IMR-90 (cell line): ENCODE results near the gene UNC13B. TPM values are rescaled to one million over a fixed set of nuclear protein-coding genes. Genes with fewer than 3 reads are reported as not detected.

Experiments
- ATAC-seq: fragments of 200-7000 bp; cut with Tn5 transposase; 2 replicates; pipeline ENCODE4 v1.9.1; 2020; ENCODE audit warnings: low read depth, mild to moderate bottlenecking, moderate library complexity
- BruUV-seq: library from RNA; stranded (reverse); fragments of 400-500 nt; replicated peaks from 2 replicates; lab custom pipeline; 2021; lab: Mats Ljungman, UMichigan
- CTCF ChIA-PET: fragments of 300-600 bp; formaldehyde crosslinking; extraction: SDS; loops from one replicate; lab custom pipeline; 2021; ENCODE audit warnings: antibody characterized with exemption; lab: Yijun Ruan, JAX
- POLR2A ChIA-PET: fragments of 300-600 bp; sonication (Branson Sonifier 250); formaldehyde crosslinking; loops from one replicate; lab custom pipeline; 2022; ENCODE audit warnings: antibody characterized with exemption; ENCODE audit not compliant: unreplicated experiment; lab: Charles Lee
- DNase-seq: peaks from one replicate; pipeline ENCODE4 v3.0.0; 2013
- H2AFZ ChIP-seq: replicated peaks from 2 replicates; pipeline ENCODE3; 2013; ENCODE audit warnings: low read length, mild to moderate bottlenecking; ENCODE audit not compliant: poor library complexity
- H2AK5ac ChIP-seq: 2 replicates; pipeline ENCODE4 v1.6.1; 2013; ENCODE audit warnings: low read depth, low read length, inconsistent platforms
- H2AK9ac ChIP-seq: replicated peaks from 2 replicates; pipeline ENCODE3; 2013; ENCODE audit warnings: mild to moderate bottlenecking, low read depth, low read length, moderate library complexity; ENCODE audit not compliant: poor library complexity
- H2BK120ac ChIP-seq: 2 replicates; pipeline ENCODE4 v1.6.1; 2013; ENCODE audit warnings: low read depth, low read length, inconsistent platforms
- H2BK15ac ChIP-seq: 3 replicates; pipeline ENCODE4 v1.6.1; 2013; ENCODE audit warnings: low read depth, low read length, inconsistent platforms
- H2BK20ac ChIP-seq: 2 replicates; pipeline ENCODE4 v1.6.1; 2013; ENCODE audit warnings: low read depth, mild to moderate bottlenecking, inconsistent platforms, low read length, moderate library complexity
- H2BK5ac ChIP-seq: 2 replicates; pipeline ENCODE4 v1.6.1; 2013; ENCODE audit warnings: mild to moderate bottlenecking, low read depth, low read length, inconsistent platforms; ENCODE audit not compliant: poor library complexity, severe bottlenecking
- H3K14ac ChIP-seq: replicated peaks from 2 replicates; pipeline ENCODE4 v1.6.1; 2013; ENCODE audit warnings: low read depth, low read length, inconsistent platforms
- H3K18ac ChIP-seq: 2 replicates; pipeline ENCODE4 v1.6.1; 2013; ENCODE audit warnings: low read depth, low read length, control low read depth
- H3K23ac ChIP-seq: 2 replicates; pipeline ENCODE4 v1.6.1; 2013; ENCODE audit warnings: low read depth, low read length, inconsistent platforms
- H3K27ac ChIP-seq: 2 replicates; pipeline ENCODE4 v1.5.1; 2013; ENCODE audit warnings: mild to moderate bottlenecking, control low read depth, low read length; ENCODE audit not compliant: insufficient read depth
- H3K27me3 ChIP-seq: 2 replicates; pipeline ENCODE4 v1.6.1; 2013; ENCODE audit warnings: low read length; ENCODE audit not compliant: control insufficient read depth, insufficient read depth
- H3K36me3 ChIP-seq: 2 replicates; pipeline ENCODE4 v1.6.1; 2013; ENCODE audit warnings: low read length, mixed read lengths; ENCODE audit not compliant: control insufficient read depth, insufficient read depth
- H3K4ac ChIP-seq: 2 replicates; pipeline ENCODE4 v1.6.1; 2013; ENCODE audit warnings: low read depth, low read length, inconsistent platforms
- H3K4me1 ChIP-seq: 2 replicates; pipeline ENCODE4 v1.6.1; 2013; ENCODE audit warnings: low read length, mixed read lengths; ENCODE audit not compliant: control insufficient read depth, insufficient read depth
- H3K4me2 ChIP-seq: 2 replicates; pipeline ENCODE4 v1.6.1; 2013; ENCODE audit warnings: low read depth, mild to moderate bottlenecking, control low read depth, low read length, moderate library complexity
- H3K4me3 ChIP-seq: 2 replicates; pipeline ENCODE4 v1.5.1; 2013; ENCODE audit warnings: low read depth, mild to moderate bottlenecking, control low read depth, low read length, moderate library complexity; ENCODE audit not compliant: insufficient read depth
- H3K56ac ChIP-seq: 2 replicates; pipeline ENCODE4 v1.6.1; 2013; ENCODE audit warnings: low read length, inconsistent platforms; ENCODE audit not compliant: insufficient read depth; ENCODE audit errors: extremely low read depth
- H3K79me1 ChIP-seq, 2 experiments: 2 replicates each; pipeline ENCODE4 v1.6.1; 2013; ENCODE audit warnings: low read length in 2 of 2, inconsistent platforms in 1 of 2, low read depth in 1 of 2
- H3K9ac ChIP-seq: 2 replicates; pipeline ENCODE4 v1.6.1; 2013; ENCODE audit warnings: low read depth, low read length, control low read depth
- H3K9me1 ChIP-seq: 2 replicates; pipeline ENCODE4 v1.6.1; 2013; ENCODE audit warnings: low read length, inconsistent platforms; ENCODE audit not compliant: insufficient read depth
- H3K9me3 ChIP-seq: 2 replicates; pipeline ENCODE4 v1.6.1; 2013; ENCODE audit warnings: low read length; ENCODE audit not compliant: control insufficient read depth, insufficient read depth
- H4K20me1 ChIP-seq: 2 replicates; pipeline ENCODE4 v1.6.1; 2013; ENCODE audit warnings: low read length, inconsistent platforms; ENCODE audit not compliant: insufficient read depth
- H4K5ac ChIP-seq: 2 replicates; pipeline ENCODE4 v1.6.1; 2013; ENCODE audit warnings: mild to moderate bottlenecking, low read depth, low read length, control low read depth
- H4K8ac ChIP-seq, 2 experiments: 2 replicates each; pipeline ENCODE4 v1.6.1; 2013; ENCODE audit warnings: low read depth in 2 of 2, low read length in 2 of 2, control low read depth in 1 of 2, inconsistent platforms in 1 of 2
- H4K91ac ChIP-seq: 2 replicates; pipeline ENCODE4 v1.6.1; 2013; ENCODE audit warnings: low read depth, low read length, inconsistent platforms; ENCODE audit not compliant: insufficient read depth
- CHD1 ChIP-seq: IDR thresholded peaks from 2 replicates; pipeline ENCODE4 v1.6.1; 2012; ENCODE audit warnings: low read depth, low read length, improper control_type of control experiment
- RFX5 ChIP-seq: IDR thresholded peaks from 2 replicates; pipeline ENCODE4 v1.8.0; 2012; ENCODE audit warnings: low read depth, mild to moderate bottlenecking, low read length, moderate library complexity
- SMC3 ChIP-seq: fragments of 150-350 bp; IDR thresholded peaks from 2 replicates; pipeline ENCODE4 v1.6.1; 2016; ENCODE audit warnings: low read depth, mild to moderate bottlenecking, antibody characterized with exemption, low read length, moderate library complexity
- WGBS, 2 experiments: methylation state at CpG; one replicate each; pipeline versions ENCODE4 v1.1.5 to v1.1.7; 2013; ENCODE audit warnings: missing lambda C conversion rate in 2 of 2; ENCODE audit not compliant: insufficient read length in 1 of 2; ENCODE audit errors: extremely low coverage in 2 of 2; 5-methylcytosine and 5-hydroxymethylcytosine counted together
- dilution Hi-C: fragments of 300-500 bp; cut with HindIII; formaldehyde crosslinking; loops from one replicate; pipeline ENCODE4 v1.14.3; 2018; ENCODE audit warnings: low sequenced_read_pairs; ENCODE audit not compliant: unreplicated experiment
- in situ Hi-C: fragments of 300-500 bp; cut with MboI; formaldehyde crosslinking; loops from 3 replicates; pipeline ENCODE4 v1.14.3; 2019; ENCODE audit warnings: low sequenced_read_pairs, inconsistent platforms, mixed read lengths
- intact Hi-C: fragments of 100-400 bp; cut with micrococcal nuclease; formaldehyde crosslinking; loops from 2 replicates; pipeline ENCODE4 v1.10.0; 2022
- polyA plus RNA-seq, 3 experiments: library from polyadenylated mRNA; depleted of rRNA; stranded (reverse); fragments of >200 nt; gene quantifications; 2 replicates each; pipeline ENCODE4 v1.2.3, GENCODE V29; 2012; ENCODE audit warnings: low replicate concordance in 1 of 3
- total RNA-seq: library from RNA; depleted of rRNA; stranded (reverse); fragments of >200 nt; gene quantifications from 2 replicates; pipeline ENCODE4 v1.2.3, GENCODE V29; 2012

Gene UNC13B
- total and polyA plus RNA-seq, 2 of the 4 experiments (the other 2 are of a cell fraction), result 7.5 to 14.3 TPM

- Histone ChIP-seq H3K23ac (no peak overlapping the region), H2BK15ac (no peak overlapping the region), H3K4ac (no peak overlapping the region), H3K56ac (no peak overlapping the region), H4K20me1 (no peaks in the 10 kb centered on the region), H3K4me2 (no peak overlapping the region), H3K36me3 (no peaks in the 10 kb centered on the region), H3K27me3 (no peaks in the 10 kb centered on the region), H3K4me3 (no peak overlapping the region), H2BK20ac (no peak overlapping the region), H4K5ac (no peak overlapping the region), H3K4me1 (no peaks in the 10 kb centered on the region), H4K91ac (no peak overlapping the region), H2BK120ac (no peak overlapping the region), H2AFZ (no peak overlapping the region), H3K18ac (no peak overlapping the region), H3K9me3 (no peaks in the 10 kb centered on the region), H2AK5ac (no peak overlapping the region), H2BK5ac (no peak overlapping the region), H3K14ac (no peak overlapping the region), H2AK9ac (no peak overlapping the region), H3K9me1 (no peaks in the 10 kb centered on the region), H3K9ac (no peak overlapping the region), H4K8ac (no peak overlapping the region), H3K27ac (no peak overlapping the region), H3K79me1 (no peaks in the 10 kb centered on the region)
- WGBS, 2 experiments, result no CpG with 5 or more reads among the region's 6 CpGs
- intact Hi-C loops, result loop anchor here (1.0 kb wide), 1 partner anchor 142 kb away; no protein-coding TSS in a partner anchor
- ATAC-seq (no peak), DNase-seq (no peak)
- dilution Hi-C loops, result no loop called here
- TF ChIP-seq CHD1 (no peak), RFX5 (no peak), SMC3 (no peak)
- POLR2A ChIA-PET, result no interaction called here
- no TSS peak for BruUV-seq
- CTCF ChIA-PET, result interaction anchor here (1.0 to 1.6 kb wide), 3 partner anchors 10 to 127 kb away, joined by 3 to 5 read pairs (median 3); no protein-coding TSS in a partner anchor
- in situ Hi-C loops, result no loop called here
Observed at GRCh38 chr9:35257986-35258659, 96.3 kb downstream of the UNC13B start.
